ENCODE results near the gene TMEM60. TPM values are rescaled to one million over a fixed set of nuclear protein-coding genes. Genes with fewer than 3 reads are reported as not detected.

The TMEM60 gene
- total and polyA plus RNA-seq, 4 donors, result 4.9 to 16.7 (median 9.8) TPM

- Histone ChIP-seq H3K4me3 (ENCODE audit: low read depth in 1 of 3, low read length in 3 of 3) (no peak overlapping the region), H3K4me1 (ENCODE audit: control insufficient read depth in 4 of 4, insufficient read depth in 4 of 4, low read length in 3 of 4) (peaks cover 0 to 7% (median 2%) of the 10 kb centered on the region in 4 donors), H3K9ac (ENCODE audit: low read depth in 1 of 2, low read length in 2 of 2) (no peak overlapping the region), H3K27me3 (ENCODE audit: control insufficient read depth in 4 of 4, insufficient read depth in 4 of 4, low read length in 3 of 4) (no peaks in the 10 kb centered on the region), H3K27ac (ENCODE audit: low read depth in 1 of 2, low read length in 2 of 2) (no peak overlapping the region), H3K36me3 (ENCODE audit: control insufficient read depth in 4 of 4, insufficient read depth in 3 of 4, low read depth in 1 of 4, low read length in 3 of 4) (no peaks in the 10 kb centered on the region), H3K9me3 (ENCODE audit: control insufficient read depth in 4 of 4, low read length in 3 of 4) (no peaks in the 10 kb centered on the region)
- no peak for DNase-seq (ENCODE audit: low spot score)
- 98% methylated on average over 1 of the region's 1 CpG for WGBS
- TF ChIP-seq ZBTB33 (IDR thresholded peaks at IDR 0.05), result no peak
- TF ChIP-seq HNF4G (IDR thresholded peaks at IDR 0.05), result no peak
- no peak for TF ChIP-seq MAX (IDR thresholded peaks at IDR 0.05)
- TF ChIP-seq REST (IDR thresholded peaks at IDR 0.05), result no peak
- no peak for TF ChIP-seq GABPA (IDR thresholded peaks at IDR 0.05 in 1 of 2, conservative IDR thresholded peaks at IDR 0.05 in 1 of 2)
- TF ChIP-seq CTCF (IDR thresholded peaks at IDR 0.05; ENCODE audit: low read depth, low read length, missing input control), result no peak
- no peak for TF ChIP-seq SP1 (IDR thresholded peaks at IDR 0.05)
- TF ChIP-seq HNF4A (conservative IDR thresholded peaks at IDR 0.05), result no peak
- TF ChIP-seq RXRA (IDR thresholded peaks at IDR 0.05), result no peak
- TF ChIP-seq FOXA2 (IDR thresholded peaks at IDR 0.05), result no peak
- no peak for TF ChIP-seq YY1 (IDR thresholded peaks at IDR 0.05)
- no peak for TF ChIP-seq EGR1 (IDR thresholded peaks at IDR 0.05; ENCODE audit: low read depth in 2 of 2)
- TF ChIP-seq NR2F2 (IDR thresholded peaks at IDR 0.05), result no peak
- no peak for TF ChIP-seq ATF3 (IDR thresholded peaks at IDR 0.05)
- TF ChIP-seq TAF1 (conservative IDR thresholded peaks at IDR 0.05), result no peak
- no peak for TF ChIP-seq JUND (IDR thresholded peaks at IDR 0.05)
- TF ChIP-seq FOXA1 (IDR thresholded peaks at IDR 0.05), result no peak
- no peak for TF ChIP-seq RAD21 (IDR thresholded peaks at IDR 0.05)
Measured at GRCh38 chr7:77833136-77833535, 34.9 kb upstream of the TMEM60 start.
